HEK293 (cell line): ENCODE results near the gene HADHA.

ENCODE experiments used
- BCL11B ChIP-seq: fragments of 450-650 bp; formaldehyde crosslinking; IDR thresholded peaks from 2 replicates; pipeline ENCODE4 v1.5.1; 2016; ENCODE audit warnings: low read depth, missing biosample characterization, missing genetic modification characterization
- ZNF350 ChIP-seq: fragments of 450-650 bp; formaldehyde crosslinking; IDR thresholded peaks from 2 replicates; pipeline ENCODE4 v1.5.0; 2017; ENCODE audit warnings: missing biosample characterization, mild to moderate bottlenecking, missing genetic modification characterization
- ZNF777 ChIP-seq: fragments of 450-650 bp; formaldehyde crosslinking; IDR thresholded peaks from 2 replicates; pipeline ENCODE4 v1.5.1; 2017; ENCODE audit warnings: missing biosample characterization, missing genetic modification characterization, borderline replicate concordance
- ZNF791 ChIP-seq: fragments of 450-650 bp; formaldehyde crosslinking; IDR thresholded peaks from 2 replicates; pipeline ENCODE4 v1.5.1; 2016; ENCODE audit warnings: missing biosample characterization, missing genetic modification characterization
- ZSCAN16 ChIP-seq: fragments of 450-650 bp; formaldehyde crosslinking; IDR thresholded peaks from 2 replicates; pipeline ENCODE4 v1.5.1; 2016; ENCODE audit warnings: missing biosample characterization, missing genetic modification characterization

- TF ChIP-seq ZNF791 (tag by site-specific recombination) (no peak), ZNF777 (tag by site-specific recombination) (no peak), ZSCAN16 (tag by site-specific recombination) (no peak), ZNF350 (no peak), BCL11B (tag by site-specific recombination) (no peak)
Measured at GRCh38 chr2:26187114-26187513, 57.3 kb downstream of the HADHA start.
